Neural crest cell (in vitro differentiated cells): Measurements from ENCODE around the gene HIP1. TPM values are rescaled to one million over a fixed set of nuclear protein-coding genes. Genes with fewer than 3 reads are reported as not detected.
"Not testable (repeated sequence)": the region's sequence is repeated elsewhere in the genome, so short reads cannot be mapped to it uniquely, and the experiment has no call there.

Experiments used
- DNase-seq: peaks from one replicate; pipeline ENCODE4 v3.0.0; 2021; ENCODE audit warnings: low read depth, mixed read lengths, low spot score
- H3K27ac Mint-ChIP-seq: one replicate; pipeline ENCODE4 v1.8.0; 2021; ENCODE audit warnings: mild to moderate bottlenecking, mixed read lengths; ENCODE audit not compliant: unreplicated experiment
- H3K27me3 Mint-ChIP-seq: 2 replicates; pipeline ENCODE4 v1.8.0; 2021; ENCODE audit warnings: low read depth, mild to moderate bottlenecking, mixed read lengths
- H3K36me3 Mint-ChIP-seq: 2 replicates; pipeline ENCODE4 v1.8.0; 2021; ENCODE audit warnings: low read depth, mild to moderate bottlenecking, mixed read lengths
- H3K4me1 Mint-ChIP-seq: 2 replicates; pipeline ENCODE4 v1.8.0; 2021; ENCODE audit warnings: mixed read lengths
- H3K4me3 Mint-ChIP-seq: one replicate; pipeline ENCODE4 v1.8.0; 2021; ENCODE audit warnings: mild to moderate bottlenecking, mixed read lengths
- H3K9me3 Mint-ChIP-seq: 2 replicates; pipeline ENCODE4 v1.8.0; 2021; ENCODE audit warnings: mixed read lengths
- total RNA-seq: library from RNA; stranded (reverse); gene quantifications from 2 replicates; pipeline ENCODE4 v1.2.1, GENCODE V29; 2021
- TF ChIP-seq, protein P1 (sequence below): fragments of 200-600 bp; sonication (generic); conservative IDR thresholded peaks from 2 replicates; pipeline ENCODE4 v1.5.0; 2021; ENCODE audit warnings: antibody characterized with exemption, mild to moderate bottlenecking

The HIP1 gene
- total RNA-seq, 1 donor from 2014 or later: 87.3 TPM

DNA sequence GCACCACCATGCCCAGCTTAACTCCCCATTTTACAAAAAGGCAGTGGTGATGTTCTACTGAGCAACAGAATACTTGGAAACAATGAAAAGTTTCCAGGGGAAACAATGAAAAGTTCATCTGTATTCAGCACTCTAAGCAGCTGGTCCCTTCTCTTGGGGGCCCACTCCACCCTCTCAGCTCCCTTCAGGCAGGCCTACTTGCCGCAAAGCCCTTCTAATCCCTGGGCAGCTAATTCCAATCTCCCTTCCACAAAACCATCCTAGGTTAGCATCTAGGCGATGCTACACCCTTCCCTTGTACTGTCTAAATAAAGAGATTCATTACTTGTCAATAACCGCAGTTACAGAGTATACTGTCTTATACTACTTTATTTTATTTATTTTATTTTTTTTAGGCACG is 167.5 kb downstream of the HIP1 start:
- no peak overlapping the region for H3K4me3 Mint-ChIP-seq
- peaks cover 4% of the 10 kb centered on the region for H3K4me1 Mint-ChIP-seq
- peaks cover 16% of the 10 kb centered on the region for H3K36me3 Mint-ChIP-seq
- H3K9me3 Mint-ChIP-seq: no peaks in the 10 kb centered on the region
- TF ChIP-seq, protein P1, sequence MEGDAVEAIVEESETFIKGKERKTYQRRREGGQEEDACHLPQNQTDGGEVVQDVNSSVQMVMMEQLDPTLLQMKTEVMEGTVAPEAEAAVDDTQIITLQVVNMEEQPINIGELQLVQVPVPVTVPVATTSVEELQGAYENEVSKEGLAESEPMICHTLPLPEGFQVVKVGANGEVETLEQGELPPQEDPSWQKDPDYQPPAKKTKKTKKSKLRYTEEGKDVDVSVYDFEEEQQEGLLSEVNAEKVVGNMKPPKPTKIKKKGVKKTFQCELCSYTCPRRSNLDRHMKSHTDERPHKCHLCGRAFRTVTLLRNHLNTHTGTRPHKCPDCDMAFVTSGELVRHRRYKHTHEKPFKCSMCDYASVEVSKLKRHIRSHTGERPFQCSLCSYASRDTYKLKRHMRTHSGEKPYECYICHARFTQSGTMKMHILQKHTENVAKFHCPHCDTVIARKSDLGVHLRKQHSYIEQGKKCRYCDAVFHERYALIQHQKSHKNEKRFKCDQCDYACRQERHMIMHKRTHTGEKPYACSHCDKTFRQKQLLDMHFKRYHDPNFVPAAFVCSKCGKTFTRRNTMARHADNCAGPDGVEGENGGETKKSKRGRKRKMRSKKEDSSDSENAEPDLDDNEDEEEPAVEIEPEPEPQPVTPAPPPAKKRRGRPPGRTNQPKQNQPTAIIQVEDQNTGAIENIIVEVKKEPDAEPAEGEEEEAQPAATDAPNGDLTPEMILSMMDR: no peak
- H3K27ac Mint-ChIP-seq: peak overlapping the region; percentile 78
- H3K27me3 Mint-ChIP-seq: no peaks in the 10 kb centered on the region
- no peak for DNase-seq

DNA sequence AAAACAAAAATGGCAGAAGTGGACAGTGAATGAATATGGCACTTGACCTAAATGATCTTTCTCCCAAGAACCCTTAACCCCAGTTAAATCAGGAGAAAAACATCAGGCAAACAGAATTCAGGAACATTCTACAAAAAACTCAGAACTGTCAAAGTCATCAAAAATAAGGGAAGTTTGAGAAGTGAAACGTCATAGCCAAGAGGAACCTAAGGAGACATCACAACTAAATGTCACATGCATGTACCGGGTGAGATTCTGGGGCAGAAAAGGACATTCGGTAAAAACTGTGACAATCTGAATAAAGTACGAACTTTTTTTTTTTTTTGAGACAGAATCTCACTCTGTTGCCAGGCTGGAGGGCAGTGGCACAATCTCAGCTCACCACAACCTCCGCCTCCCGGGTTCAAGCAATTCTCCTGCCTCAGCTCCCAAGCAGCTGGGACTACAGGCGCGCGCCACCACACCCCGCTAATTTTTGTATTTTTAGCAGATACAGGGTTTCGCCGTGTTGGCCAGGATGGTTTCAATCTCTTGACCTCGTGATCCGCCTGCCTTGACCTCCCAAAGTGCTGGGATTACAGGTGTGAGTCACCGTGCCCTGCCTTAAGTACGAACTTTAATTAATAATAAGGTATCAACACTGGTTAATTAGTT is 169.0 kb downstream of the HIP1 start:
- H3K4me1 Mint-ChIP-seq, DNase-seq, H3K27me3 Mint-ChIP-seq, H3K27ac Mint-ChIP-seq, H3K9me3 Mint-ChIP-seq, H3K4me3 Mint-ChIP-seq: not testable (repeated sequence)
- peaks cover 16% of the 10 kb centered on the region for H3K36me3 Mint-ChIP-seq

DNA sequence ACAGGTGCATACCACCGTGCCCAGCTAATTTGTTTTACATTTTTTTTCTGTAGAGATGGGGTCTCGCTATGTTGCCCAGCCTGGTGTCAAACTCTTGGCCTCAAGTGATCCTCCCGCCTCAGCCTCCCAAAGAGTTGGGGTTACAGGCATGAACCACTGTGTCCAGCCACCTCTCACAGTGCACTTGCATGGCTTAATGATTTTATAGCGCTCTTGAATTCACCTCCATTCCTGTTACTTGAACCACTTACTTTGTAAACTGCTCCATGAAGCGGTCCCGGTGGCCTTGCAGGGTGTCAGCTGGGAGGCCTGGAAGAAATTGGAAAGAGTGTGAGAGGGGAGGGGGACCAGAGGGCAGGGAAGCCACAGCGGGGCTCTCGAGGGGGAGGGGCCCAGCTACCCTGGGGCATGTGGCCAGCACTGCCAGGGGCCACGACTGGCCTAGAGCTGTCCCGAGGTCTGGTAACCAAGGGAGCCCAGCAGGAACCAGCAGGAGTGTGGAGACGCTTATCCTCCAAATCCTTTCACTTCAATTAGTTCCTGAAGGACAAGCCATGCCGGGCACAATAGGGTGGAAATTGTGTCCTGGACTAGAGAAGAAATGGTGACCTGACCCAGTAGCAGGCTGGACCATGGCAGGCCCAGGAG is 170.7 kb downstream of the HIP1 start:
- peaks cover 16% of the 10 kb centered on the region for H3K36me3 Mint-ChIP-seq
- H3K27me3 Mint-ChIP-seq: no peaks in the 10 kb centered on the region
- H3K4me1 Mint-ChIP-seq: peaks cover 4% of the 10 kb centered on the region
- no peak overlapping the region for H3K27ac Mint-ChIP-seq
- no peaks in the 10 kb centered on the region for H3K9me3 Mint-ChIP-seq
- DNase-seq: no peak
- H3K4me3 Mint-ChIP-seq: no peak overlapping the region
- TF ChIP-seq, protein P1: no peak

DNA sequence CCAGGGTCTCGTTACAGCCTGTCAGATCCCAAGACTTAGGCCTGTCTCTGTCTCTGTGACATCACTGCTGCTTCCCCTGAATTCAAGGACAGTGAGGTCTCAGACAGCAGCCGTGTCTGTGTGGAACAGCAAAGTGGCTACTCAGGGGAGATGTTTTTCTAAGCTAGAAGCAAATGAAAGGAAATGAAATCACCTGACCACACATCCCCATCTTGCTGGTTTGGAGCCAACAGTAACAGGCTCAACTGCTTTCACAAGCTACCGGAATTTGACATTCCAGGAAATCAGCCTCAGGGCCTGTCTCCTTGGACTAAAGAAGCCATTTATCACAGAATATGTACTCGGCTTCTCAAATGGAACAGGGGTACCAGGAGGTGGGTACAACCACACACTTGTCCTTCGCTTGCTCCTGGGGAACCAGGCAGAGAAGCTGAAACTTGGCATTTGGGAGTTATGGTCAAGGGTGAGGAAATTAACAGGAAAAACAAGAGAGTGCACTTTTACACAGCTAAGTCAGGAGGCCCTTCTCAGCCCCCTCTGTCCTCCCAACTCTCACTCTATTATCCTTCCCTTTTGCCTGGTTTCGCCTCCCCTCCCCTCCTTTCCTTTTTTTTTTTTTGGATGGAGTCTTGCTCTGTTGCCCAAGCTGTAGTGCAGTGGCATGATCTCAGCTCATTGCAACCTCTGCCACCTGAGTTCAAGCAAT is 173.5 kb downstream of the HIP1 start:
- no peaks in the 10 kb centered on the region for H3K9me3 Mint-ChIP-seq
- TF ChIP-seq, protein P1: no peak
- H3K27me3 Mint-ChIP-seq: no peaks in the 10 kb centered on the region
- H3K4me3 Mint-ChIP-seq: no peak overlapping the region
- no peak for DNase-seq
- H3K27ac Mint-ChIP-seq: no peak overlapping the region
- H3K4me1 Mint-ChIP-seq: no peaks in the 10 kb centered on the region
- H3K36me3 Mint-ChIP-seq: peaks cover 17% of the 10 kb centered on the region

DNA sequence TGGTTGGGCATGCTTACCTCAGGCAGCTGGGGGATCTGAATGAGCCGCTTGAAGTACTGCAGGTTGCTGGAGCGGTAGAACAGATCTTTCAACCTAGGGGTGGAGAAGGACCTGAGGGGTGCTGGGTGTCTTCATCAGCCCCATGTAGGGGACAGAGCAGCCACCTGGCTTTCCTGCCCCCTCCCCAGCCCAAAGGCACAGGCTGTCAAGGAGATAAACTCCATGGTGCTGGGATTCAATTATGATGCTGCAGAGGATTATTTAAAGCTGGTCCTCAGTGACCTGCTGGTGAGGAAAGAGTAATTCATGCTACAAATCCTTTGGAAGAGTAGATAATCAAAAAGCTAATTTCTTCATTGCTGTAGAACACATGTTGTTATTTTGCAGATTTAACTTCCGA is 175.6 kb downstream of the HIP1 start:
- H3K27me3 Mint-ChIP-seq: no peaks in the 10 kb centered on the region
- TF ChIP-seq, protein P1: no peak
- no peak overlapping the region for H3K4me3 Mint-ChIP-seq
- no peak overlapping the region for H3K27ac Mint-ChIP-seq
- no peaks in the 10 kb centered on the region for H3K9me3 Mint-ChIP-seq
- no peaks in the 10 kb centered on the region for H3K4me1 Mint-ChIP-seq
- no peak for DNase-seq
- H3K36me3 Mint-ChIP-seq: peaks cover 13% of the 10 kb centered on the region

DNA sequence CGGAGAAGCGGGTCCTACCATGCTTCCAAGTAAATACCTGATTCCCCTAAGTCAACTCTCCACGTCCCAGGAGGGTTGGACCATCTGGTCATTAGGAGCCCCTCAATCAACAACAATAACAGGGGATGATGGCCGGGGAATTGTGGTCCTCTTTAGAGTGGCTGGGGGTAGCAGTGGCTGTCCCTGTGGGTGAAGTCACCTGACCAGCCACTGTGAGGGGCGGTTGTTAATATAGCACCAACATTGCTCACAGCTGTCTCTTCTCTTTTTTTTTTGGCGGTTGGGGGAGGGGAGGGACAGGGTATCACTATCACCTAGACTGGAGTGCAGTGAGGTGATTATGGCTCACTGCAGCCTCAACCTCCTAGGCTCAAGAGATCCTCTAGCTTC is 178.8 kb downstream of the HIP1 start:
- peaks cover 9% of the 10 kb centered on the region for H3K36me3 Mint-ChIP-seq
- no peak overlapping the region for H3K27ac Mint-ChIP-seq
- TF ChIP-seq, protein P1: no peak
- no peak overlapping the region for H3K4me3 Mint-ChIP-seq
- H3K9me3 Mint-ChIP-seq: no peaks in the 10 kb centered on the region
- no peak for DNase-seq
- no peaks in the 10 kb centered on the region for H3K4me1 Mint-ChIP-seq
- no peaks in the 10 kb centered on the region for H3K27me3 Mint-ChIP-seq
